HG03045 (cell line): ENCODE results near the gene PRDM1.

ENCODE experiments used
- ATAC-seq: cut with Tn5 transposase; IDR thresholded peaks from one replicate; pipeline ENCODE4 v1.9.1; 2021; ENCODE audit warnings: mild to moderate bottlenecking, moderate library complexity; ENCODE audit not compliant: unreplicated experiment

PRDM1 gene

DNA sequence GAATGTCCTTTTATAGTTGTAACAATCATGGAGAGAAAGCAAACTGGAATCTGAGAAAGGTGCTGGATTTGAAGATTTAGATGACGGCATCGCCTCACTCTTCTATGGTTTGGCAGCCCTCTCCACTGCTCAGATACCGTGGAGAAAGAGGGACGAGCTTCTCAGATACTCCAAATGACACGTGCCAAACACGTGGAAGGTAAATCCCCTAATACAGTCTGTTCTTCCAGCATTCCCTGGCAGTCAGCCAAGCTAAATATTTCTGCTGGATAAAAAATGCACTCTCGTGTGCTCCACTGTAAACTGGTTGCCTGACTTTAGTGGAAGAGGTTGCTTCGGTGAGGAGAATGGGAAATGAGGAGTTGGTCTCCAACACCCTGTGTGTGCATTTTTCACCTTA, 16.7 kb upstream of the PRDM1 start:
- no peak for ATAC-seq

DNA sequence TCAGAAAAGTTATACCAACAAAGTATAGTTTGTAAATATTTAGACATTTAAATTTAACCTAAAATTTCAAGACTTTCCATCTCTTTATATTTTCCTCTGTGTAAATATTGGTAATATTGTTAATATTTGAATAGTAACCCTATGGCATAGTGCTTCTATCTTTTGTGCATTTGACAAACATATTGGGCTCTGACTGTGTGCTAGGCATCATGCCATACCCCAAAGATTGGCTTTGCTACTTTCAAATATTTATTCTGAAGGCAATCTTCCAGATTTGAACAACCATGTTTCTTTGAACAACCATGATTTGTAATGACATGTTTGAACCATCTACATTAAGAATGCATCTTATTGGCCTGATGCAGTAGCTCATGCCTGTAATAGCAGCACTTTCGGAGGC, 15.5 kb upstream of the PRDM1 start:
- no peak for ATAC-seq

DNA sequence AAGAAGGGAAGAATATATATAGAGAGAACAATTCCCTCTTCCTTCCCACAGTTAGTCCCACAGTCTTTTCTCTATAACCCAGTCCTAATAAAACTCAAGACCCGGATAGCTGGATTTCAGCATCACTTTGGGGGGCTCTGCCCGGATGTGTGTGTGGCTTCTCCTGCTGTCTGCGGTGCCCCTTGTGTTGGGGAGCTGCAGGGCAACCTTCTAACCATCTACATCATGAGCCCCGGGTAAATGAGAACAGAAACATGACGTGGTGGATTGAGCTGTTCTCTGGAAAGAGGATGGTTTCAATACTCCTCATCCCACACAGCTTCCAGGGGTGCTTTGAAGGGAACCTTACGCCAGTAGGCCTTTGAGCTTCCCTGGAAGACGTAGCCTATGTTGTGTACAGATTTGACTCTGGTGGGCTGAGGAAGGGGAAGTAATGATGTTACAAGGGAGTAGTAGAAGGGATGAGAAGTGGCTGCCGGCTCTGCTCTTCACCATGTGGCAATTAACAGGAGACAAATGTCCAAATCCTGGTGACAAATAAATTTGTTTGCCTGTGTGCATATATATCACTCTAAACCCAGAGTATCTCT, 13.5 kb upstream of the PRDM1 start:
- ATAC-seq: no peak

DNA sequence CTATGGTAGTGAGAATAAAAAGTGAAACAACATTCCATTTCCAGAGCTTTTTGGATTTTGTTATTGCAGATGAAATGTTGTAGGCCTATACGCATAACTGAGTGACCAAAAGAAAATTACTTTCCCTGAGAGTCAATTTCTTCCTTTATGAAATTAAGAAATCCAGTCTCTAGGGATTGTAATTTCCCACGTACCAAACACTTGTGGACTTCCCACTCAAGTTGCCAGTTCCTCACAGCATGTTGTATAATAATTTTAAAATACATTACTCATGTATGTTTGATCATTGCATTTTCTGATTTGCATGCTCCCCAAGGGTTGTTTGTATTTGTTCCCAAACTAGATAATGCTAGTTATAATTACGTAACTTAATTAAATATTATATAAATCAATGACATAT, 12.0 kb upstream of the PRDM1 start:
- no peak for ATAC-seq

DNA sequence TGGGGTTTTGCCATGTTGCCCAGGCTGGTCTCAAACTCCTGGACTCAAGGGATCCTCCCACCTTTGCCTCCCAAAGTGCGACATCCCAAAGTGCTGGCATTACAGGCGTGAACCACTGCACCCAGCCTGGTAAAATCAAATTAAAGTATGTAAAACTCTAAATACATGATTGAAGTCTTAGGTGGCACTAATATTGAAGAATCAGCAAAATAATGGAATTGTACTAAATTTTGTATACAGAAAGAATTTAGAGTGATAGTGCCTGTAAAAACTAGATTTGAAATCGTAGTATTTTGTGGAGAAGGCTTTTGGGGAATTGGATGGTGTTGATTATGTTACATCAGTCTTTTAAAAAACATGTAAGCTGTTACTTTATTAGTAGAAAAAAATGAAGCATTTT, 10.0 kb upstream of the PRDM1 start:
- ATAC-seq: no peak

DNA sequence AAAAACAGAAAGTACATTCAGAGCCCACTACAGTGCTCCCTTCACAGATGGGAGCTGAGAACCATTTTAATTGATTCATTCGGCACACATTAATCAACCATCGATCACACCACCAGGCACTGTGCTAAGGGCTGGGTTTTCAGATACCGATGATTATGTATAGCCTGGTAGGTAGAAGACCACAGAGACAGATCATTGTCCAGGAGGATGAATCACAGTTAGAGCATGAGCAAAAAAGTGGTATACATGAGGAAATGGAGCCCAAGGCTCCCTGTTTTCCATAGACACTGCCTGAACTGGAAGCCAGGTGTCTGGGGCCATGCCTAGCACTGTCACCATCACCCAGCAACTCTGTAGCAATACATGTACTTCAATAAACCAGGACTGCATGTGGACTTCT, 9.0 kb upstream of the PRDM1 start:
- no peak for ATAC-seq

DNA sequence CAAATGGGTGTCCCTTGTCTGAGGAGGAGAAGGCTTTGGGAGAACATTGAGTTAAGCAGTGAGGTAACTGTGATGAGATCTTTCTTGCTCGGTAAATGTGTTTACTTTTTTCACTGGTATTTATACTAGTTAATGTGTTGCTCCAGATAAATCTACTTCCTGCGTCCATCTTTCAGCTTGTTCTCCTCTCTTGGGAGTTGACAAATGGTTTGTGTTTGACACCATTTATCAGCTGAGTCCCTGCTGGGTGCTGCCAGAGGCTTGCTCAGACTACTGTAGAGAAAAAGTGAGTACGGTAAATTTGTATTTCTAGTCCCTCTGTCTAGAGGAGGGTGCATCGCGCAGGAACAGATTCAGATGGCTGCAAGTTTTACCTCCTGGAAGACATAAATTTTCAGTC, 8.3 kb upstream of the PRDM1 start:
- no peak for ATAC-seq

DNA sequence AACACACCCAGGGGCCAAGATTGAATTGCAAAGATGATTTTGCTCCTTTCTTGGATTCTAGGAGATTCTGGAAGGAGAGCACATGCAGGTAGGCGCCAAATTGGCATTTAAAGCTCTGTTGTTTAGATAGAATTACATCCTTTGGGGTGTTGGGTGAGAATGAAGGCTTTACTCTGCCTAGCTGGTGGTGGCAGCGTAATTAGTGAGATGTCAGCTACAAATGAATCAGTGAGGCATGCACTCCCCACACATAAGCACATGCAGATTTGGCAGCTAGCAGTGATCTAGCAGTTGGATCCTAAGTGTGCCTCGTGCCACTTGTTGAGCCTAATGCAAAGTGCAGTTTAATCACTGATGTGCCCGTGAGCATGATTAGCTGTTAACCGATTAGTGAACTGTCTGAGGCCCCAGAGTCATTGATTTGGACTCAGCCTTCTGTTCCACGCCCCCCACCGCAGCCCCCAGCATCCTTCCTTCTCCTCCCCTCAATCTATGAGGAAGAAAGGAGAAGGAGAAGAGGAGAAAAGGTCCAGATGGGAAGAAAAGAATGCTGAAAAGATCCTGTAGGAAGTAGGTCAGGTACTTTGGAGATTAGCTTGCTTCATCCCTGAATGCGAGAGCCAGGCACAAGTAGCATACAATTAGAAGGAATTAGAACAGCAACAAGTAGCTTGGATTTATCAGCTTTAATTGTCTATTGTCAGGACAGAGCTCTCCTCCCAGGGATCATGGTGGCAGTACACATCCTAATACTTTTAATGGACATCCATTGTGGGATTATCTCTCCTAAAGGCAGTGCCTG, 6.0 kb upstream of the PRDM1 start:
- no peak for ATAC-seq

DNA sequence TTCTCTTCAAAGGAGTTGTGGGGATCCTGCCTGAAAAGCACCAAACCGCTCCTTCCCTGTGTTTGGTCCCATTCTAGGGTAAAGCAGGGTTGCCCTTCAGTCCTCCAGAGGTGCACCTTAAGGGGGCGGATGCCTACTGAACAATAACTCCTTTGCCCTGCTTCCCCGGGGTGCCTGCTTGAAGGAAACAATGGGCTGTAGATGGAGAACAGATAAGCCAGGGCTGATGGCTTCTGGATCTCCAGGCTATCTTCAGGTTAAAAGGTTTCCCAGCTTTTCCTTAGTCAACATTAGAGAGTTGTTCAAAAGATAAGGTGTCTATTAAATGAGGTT, 5.4 kb upstream of the PRDM1 start:
- no peak for ATAC-seq

DNA sequence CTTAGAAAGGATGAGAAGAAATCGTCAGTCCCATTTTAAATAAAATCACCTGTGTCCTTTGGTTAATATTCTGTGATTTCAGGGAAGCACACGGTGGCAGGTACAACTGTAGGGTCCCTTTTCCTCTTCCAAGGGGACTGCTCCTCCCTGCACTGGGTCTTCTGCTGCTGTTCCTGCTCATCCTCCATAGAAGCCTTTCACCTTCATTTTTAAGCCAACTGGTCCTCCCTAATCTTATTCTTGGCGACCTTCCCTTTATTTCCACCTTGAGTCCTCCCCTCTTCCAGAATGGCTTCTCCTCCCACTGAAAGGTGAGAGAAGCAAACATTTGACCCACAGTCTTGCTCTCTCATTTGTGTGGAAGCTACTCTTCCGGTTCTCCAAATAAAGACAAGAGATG, 4.4 kb upstream of the PRDM1 start:
- no peak for ATAC-seq

DNA sequence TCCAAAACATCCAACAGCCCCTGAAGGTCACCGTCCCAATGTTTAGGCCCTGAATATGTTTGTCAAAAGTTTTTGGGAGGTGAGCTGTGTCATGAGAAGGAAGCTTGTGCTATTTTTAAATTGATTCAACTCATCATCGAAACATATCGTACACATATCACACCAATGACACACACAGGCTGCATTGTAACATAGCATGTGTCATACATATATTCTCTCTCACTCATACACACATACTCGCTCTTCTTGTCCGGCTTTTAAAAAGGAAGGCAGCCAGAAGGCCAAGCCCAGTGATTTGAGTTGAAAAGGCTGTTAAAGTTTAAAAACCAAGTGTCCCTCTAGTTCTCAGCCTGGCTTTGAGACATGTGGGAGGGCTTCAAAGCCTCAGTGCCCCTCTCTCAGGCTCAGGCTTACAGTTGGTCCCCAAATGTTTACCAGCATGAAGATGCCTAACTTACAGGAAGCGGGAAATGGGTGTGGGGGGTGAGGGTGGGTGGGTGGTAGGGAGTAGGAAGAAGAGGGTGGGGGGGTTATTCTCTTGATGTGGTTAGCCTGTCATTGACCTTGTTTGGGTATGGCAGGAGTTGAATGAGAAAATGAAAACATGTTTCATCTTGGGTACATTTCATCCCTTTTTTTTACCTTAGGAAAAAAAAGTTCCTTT, 3.3 kb upstream of the PRDM1 start:
- no peak for ATAC-seq

DNA sequence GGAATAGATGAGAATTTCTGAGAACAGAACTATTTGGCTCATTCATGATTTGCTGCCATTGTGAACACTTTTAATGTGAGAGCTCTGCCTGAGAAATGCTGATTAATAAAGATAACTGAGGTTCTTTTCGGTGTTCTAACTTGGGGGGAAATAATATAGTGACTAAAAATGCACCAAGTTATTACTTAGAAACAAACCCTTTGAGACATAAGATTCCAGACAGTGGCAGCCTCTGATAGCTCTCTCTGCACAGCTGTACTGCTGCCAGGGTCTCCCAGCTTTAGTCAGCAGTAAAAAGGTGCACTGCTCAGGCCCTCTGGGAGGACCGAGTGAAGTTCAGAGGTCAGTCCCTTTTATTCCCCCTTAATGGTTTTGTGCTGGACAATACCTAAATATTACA, 2.5 kb upstream of the PRDM1 start:
- no peak for ATAC-seq

DNA sequence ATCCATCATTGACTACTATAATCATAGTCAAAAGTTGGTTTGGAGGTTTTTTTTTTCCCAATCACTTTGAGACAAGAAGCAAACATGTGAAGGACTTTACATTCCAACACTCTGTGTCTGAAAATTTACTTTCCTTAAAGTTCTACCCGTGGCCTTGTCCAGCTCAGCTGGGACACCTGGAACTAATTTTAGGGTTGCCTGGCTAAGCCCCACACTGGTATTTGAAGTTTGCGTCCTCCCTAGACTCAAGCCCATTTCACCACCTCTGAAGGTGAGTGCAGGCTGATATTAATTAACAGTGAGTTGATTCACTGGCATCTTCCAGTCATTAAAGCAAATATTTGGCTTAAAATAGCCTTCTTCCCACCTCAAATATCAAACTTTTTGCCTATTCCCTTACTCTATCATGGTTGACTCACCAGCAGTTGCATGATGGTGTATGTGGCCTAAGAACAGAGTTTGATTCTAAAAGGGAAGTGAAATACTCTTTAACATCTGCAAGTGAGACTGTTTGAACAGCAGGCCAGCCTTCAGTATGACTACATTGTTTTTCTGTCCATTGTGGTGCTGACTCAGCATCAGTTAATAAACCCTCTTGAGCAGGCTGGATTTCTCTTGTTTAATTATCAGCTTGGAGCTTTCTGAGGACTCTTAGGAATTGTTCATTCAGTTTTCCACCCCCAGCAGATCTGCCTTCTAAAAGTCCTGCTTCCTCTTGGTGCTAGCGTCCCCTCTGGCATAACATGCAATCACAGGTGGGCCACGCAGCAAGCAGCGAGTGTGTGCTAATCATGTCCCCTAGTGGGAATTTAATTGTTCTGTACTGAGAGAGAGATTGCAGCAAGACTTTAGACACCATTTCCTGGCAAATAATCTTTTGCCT, 1.8 kb upstream of the PRDM1 start:
- ATAC-seq: peak; percentile 70

DNA sequence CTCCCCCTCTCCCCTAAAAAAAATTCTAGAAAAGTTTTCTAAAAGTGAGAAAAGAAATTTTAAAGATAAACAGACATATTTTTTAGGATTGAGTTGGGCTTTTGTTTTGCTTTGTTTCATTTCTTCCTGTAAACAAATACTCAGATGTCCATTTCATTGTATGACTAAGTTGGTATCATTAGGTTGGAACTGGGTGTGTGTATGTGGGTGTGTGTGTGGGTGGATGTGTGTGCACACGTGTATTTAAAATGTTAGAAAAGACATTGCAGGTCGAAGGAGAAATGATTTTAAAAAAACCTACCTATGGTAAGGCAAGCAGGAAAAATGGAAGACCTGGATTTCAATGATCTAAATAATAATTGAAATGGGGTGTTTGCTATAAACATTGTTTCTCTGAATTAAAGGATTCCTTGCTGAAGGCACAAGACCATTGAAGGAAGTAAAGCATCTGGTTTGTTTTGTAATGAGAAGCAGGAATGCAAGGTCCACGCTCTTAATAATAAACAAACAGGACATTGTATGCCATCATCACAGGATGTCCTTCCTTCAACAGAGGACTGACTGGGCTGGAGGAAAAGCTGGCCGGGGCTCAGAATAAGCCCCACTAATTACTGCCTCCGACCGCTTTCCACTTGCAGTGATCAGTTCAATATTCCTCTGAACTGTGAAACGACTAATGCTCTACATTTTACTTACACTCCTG, 996 bp upstream of the PRDM1 start:
- no peak for ATAC-seq

DNA sequence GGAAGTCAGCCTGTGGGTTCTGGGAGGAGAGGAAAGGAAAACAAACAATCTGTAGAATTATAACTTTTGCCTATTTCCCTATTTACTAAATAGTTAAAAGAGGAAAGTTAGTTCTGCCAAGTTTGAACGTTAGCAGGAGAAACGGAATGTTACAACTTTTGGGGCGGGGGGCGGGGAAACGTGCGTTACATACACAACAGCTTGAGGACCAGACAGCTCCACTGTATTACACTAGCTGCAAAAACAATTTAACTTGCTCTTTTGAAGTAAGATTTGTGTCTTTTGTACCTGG, 498 bp upstream of the PRDM1 start:
- no peak for ATAC-seq

DNA sequence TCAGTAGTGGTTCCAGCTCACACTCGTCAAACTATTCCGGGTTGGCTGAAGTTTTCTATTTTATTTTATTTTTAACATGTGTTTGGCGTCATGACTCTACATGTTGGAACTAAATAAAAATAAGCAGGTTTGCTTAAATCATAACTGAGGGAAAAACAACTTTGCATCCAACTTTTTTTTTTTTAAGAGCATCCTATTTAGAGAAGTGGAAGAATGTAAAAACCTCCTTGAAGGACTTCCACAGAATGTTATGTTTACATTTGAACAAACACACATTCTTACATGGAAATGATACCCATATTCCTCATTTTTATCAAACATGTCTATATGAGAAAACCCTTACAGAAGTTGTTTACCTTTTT, 659 bp downstream of the PRDM1 start:
- no peak for ATAC-seq

DNA sequence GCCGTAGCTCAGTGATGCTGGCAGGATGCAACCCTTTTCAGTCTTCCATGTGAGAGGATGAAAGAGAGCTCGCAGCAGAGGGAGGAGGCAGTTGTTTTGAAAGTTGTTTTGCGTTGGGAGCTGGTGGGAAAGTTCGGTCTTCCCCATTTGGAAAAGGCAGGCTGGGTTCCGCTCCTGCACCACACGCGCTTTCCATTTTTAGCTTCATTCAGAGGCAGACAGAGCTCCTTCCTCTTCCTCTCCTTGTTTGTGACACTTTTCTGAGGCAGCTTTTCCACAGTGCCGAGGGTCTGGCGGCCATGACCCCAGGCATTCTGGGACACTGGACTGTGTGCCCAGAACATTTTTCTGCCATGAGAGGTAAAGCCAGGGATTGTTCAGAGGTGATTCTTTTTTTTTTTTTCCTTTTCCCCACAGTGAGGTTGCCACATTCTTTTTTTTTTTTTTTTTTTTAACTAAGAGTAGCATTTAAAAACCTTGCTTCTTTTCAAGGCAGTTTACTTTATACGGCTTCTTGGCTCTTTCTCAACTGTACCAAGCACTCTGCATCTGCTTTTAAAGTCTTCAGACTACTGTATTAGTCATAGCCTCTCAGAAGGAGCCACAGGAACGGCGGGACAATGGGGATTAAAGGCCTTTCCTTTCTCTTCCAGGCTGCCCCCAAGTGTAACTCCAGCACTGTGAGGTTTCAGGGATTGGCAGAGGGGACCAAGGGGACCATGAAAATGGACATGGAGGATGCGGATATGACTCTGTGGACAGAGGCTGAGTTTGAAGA, 1.6 kb downstream of the PRDM1 start:
- ATAC-seq: no peak

DNA sequence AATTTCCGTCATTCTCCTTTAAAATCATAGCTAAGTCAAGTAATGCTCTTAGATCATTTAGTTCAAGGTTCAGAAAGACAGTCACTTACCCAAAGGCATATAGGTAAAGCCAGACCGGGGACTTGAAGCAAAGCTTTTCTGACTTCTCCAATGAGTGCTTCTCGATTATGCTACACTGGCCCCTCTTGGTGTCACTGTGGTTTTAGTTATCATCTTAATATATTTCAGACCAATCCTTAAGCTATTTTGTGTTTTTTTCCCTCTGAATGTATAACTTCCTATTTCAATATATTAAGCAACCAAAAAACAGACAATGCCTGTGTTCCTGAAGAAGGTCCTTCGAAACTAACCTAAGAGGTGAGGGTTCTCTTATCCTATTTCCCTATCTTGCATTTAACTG, 3.9 kb downstream of the PRDM1 start:
- no peak for ATAC-seq

DNA sequence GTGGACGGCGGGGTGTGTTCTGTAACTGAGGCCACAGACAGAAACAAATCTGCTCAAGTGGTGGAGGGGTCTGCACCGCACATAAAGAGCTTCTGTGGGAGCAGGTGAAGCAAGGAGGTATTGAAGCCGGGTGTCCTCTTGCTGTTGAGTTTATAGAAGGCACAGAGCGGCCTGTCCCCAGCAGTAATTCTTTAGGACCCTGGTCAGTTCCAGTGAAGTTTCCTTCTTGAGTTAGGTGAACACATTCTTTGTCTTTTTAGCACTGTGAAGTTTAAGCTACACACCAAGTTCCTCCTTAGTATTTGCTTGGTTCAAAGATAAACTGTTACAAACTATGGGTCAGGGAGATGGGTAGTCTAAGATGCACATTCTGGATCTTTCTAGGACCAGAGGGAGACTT, 6.1 kb downstream of the PRDM1 start:
- ATAC-seq: no peak

DNA sequence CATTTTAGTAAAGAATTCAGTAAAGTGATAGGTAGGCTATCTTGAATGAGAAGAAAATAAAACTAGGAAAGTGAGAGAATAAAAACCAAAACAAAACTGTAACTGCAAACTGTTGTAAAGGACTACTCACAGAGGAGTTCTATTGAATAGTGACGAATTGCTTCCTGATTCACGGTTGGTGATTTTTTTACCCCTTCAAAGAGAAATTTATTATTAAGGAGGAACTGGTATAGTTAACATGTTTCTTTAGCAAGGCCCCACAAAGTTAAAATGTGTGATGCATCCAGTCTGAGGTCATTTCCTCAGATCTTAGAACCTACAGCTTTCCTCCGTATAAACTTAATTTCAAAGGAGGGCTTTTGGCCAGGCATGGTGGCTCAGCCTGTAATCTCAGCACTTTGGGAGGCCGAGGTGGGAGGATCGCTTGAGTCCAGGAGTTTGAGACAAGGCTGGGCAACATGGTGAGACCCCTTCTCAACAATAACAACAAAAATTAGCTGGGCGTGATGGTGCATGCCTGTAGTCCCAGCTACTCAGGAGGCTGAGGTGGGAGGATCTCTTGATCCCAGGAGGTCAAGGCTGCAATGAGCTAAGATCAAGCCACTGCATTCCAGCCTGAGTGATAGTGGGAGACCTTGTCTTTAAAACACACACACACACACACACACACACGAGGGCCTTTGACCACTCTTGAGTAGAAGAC, 8.3 kb downstream of the PRDM1 start:
- ATAC-seq: no peak
